Measurements from ENCODE around the gene FAAP100.

DNA sequence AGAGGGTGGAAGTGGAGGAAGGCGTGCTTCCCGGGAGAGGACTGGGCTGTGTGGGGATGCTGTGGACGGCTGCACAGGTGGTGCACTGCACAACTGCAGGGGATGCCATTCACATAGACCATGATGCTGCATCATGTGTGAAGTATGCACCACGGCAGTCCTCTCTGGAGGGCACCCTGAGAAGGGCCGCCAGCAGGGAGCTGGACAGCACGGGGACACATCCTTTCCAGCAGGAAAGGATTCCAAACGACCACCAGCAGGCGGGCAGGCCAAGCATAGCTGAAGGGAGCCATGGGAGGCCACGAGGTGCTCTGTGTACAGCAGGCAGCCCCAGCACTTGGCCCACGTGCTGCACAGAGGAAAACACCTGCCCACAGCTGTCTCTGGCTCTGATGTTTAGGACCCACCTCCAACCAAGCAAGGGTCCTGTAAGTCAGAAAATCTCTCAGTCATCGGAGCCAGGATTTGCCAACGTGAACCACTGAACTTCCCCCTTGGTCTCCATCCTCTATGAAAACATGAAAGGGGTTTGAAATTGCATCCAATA lies 49.6 kb downstream of the FAAP100 start:
- TF ChIP-seq, protein P1, sequence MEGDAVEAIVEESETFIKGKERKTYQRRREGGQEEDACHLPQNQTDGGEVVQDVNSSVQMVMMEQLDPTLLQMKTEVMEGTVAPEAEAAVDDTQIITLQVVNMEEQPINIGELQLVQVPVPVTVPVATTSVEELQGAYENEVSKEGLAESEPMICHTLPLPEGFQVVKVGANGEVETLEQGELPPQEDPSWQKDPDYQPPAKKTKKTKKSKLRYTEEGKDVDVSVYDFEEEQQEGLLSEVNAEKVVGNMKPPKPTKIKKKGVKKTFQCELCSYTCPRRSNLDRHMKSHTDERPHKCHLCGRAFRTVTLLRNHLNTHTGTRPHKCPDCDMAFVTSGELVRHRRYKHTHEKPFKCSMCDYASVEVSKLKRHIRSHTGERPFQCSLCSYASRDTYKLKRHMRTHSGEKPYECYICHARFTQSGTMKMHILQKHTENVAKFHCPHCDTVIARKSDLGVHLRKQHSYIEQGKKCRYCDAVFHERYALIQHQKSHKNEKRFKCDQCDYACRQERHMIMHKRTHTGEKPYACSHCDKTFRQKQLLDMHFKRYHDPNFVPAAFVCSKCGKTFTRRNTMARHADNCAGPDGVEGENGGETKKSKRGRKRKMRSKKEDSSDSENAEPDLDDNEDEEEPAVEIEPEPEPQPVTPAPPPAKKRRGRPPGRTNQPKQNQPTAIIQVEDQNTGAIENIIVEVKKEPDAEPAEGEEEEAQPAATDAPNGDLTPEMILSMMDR (IDR thresholded peaks at IDR 0.05): no peak
- no peak for TF ChIP-seq POLR2A (IDR thresholded peaks at IDR 0.05)

All from body of pancreas (tissue), 4 donors.